HG02884 (cell line): ENCODE measurements around the gene NUP160.

ENCODE experiments used
- ATAC-seq: cut with Tn5 transposase; IDR thresholded peaks from one replicate; pipeline ENCODE4 v1.9.1; 2021; ENCODE audit warnings: mild to moderate bottlenecking, moderate library complexity; ENCODE audit not compliant: unreplicated experiment

Gene NUP160

GRCh38 chr11:47731475-47731874 is 116.7 kb downstream of the NUP160 start:
- ATAC-seq = no peak
